ENCODE results near the gene GIMAP1. TPM values are rescaled to one million over a fixed set of nuclear protein-coding genes. Genes with fewer than 3 reads are reported as not detected.

Gene GIMAP1
- total RNA-seq, 2 donors from 2014 or later: 3.9 to 4.2 TPM

DNA sequence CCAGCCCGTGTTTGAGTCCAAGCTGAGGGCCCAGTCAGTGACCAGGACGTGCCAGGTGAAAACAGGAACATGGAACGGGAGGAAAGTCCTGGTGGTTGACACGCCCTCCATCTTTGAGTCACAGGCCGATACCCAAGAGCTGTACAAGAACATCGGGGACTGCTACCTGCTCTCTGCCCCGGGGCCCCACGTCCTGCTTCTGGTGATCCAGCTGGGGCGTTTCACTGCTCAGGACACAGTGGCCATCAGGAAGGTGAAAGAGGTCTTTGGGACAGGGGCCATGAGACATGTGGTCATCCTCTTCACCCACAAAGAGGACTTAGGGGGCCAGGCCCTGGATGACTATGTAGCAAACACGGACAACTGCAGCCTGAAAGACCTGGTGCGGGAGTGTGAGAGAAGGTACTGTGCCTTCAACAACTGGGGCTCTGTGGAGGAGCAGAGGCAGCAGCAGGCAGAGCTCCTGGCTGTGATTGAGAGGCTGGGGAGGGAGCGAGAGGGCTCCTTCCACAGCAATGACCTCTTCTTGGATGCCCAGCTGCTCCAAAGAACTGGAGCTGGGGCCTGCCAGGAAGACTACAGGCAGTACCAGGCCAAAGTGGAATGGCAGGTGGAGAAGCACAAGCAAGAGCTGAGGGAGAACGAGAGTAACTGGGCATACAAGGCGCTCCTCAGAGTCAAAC is 26.0 kb downstream of the GIMAP1 start:
- no peak overlapping the region for H3K4me3 ChIP-seq
- no peaks in the 10 kb centered on the region for H3K36me3 ChIP-seq
- DNase-seq (ENCODE audit: low spot score): no peak
- 92% methylated on average over 14 of the region's 14 CpGs for WGBS
- no peaks in the 10 kb centered on the region for H3K27me3 ChIP-seq (replicated peaks; ENCODE audit: insufficient read depth)
- intact Hi-C loops (cut with DNase I): no loop called here
- TF ChIP-seq CTCF (IDR thresholded peaks at IDR 0.05) (no peak), POLR2AphosphoS5 (IDR thresholded peaks at IDR 0.05) (no peak), POLR2A (IDR thresholded peaks at IDR 0.05) (no peak)
- H3K4me1 ChIP-seq (replicated peaks): no peaks in the 10 kb centered on the region
- H3K9me3 ChIP-seq: no peaks in the 10 kb centered on the region
- no peak overlapping the region for H3K27ac ChIP-seq

DNA sequence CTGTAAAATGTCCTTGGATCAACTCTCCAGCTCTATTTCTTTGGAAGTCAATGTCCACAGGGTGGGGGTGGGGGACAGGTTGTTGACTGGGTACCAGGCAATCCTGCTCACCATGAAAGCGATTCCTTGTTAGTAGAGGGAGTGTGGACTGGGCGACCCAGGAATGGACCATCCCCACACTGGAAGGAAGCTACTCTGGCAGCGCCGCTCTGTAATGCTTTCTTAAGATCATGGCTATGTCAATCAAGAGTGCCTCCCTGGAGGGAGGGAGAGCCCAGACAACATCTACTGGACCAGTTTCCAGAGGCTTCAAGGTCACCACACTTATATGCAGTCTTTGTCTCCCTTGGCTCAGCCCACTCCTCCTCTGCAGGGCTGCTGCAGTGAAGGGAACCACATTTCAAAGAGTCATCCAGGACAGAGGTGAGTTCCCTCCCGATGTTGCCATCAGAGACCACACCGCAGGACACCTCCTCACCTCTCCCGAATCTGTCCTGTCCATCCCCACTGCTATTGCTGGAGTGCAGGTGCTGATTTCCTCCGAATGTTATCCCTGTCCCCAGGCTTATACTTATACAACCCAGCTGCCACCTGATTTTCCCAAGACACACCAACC is 27.7 kb downstream of the GIMAP1 start:
- no peak for DNase-seq (ENCODE audit: low spot score)
- H3K4me1 ChIP-seq (replicated peaks): no peaks in the 10 kb centered on the region
- H3K4me3 ChIP-seq: no peak overlapping the region
- intact Hi-C loops (cut with DNase I): no loop called here
- H3K36me3 ChIP-seq: no peaks in the 10 kb centered on the region
- TF ChIP-seq CTCF (IDR thresholded peaks at IDR 0.05) (no peak), POLR2AphosphoS5 (IDR thresholded peaks at IDR 0.05) (no peak), POLR2A (IDR thresholded peaks at IDR 0.05) (no peak)
- H3K27ac ChIP-seq: no peak overlapping the region
- H3K9me3 ChIP-seq: no peaks in the 10 kb centered on the region
- no peaks in the 10 kb centered on the region for H3K27me3 ChIP-seq (replicated peaks; ENCODE audit: insufficient read depth)
- 87% methylated on average over 8 of the region's 8 CpGs for WGBS

GRCh38 chr7:150745086-150745485 is 28.7 kb downstream of the GIMAP1 start:
- H3K27me3 ChIP-seq (replicated peaks; ENCODE audit: insufficient read depth): no peaks in the 10 kb centered on the region
- 90% methylated on average over 5 of the region's 5 CpGs for WGBS
- H3K27ac ChIP-seq: no peak overlapping the region
- DNase-seq (ENCODE audit: low spot score): no peak
- intact Hi-C loops (cut with DNase I): no loop called here
- H3K4me3 ChIP-seq: no peak overlapping the region
- TF ChIP-seq CTCF (IDR thresholded peaks at IDR 0.05) (no peak), POLR2AphosphoS5 (IDR thresholded peaks at IDR 0.05) (no peak), POLR2A (IDR thresholded peaks at IDR 0.05) (no peak)
- H3K36me3 ChIP-seq: no peaks in the 10 kb centered on the region
- no peaks in the 10 kb centered on the region for H3K9me3 ChIP-seq
- H3K4me1 ChIP-seq (replicated peaks): no peaks in the 10 kb centered on the region

- TF ChIP-seq POLR2A (IDR thresholded peaks at IDR 0.05) (no peak), POLR2AphosphoS5 (IDR thresholded peaks at IDR 0.05) (no peak), CTCF (IDR thresholded peaks at IDR 0.05) (no peak)
- Histone ChIP-seq H3K4me3 (no peak overlapping the region), H3K4me1 (replicated peaks) (no peaks in the 10 kb centered on the region), H3K9me3 (no peaks in the 10 kb centered on the region), H3K27me3 (replicated peaks; ENCODE audit: insufficient read depth) (no peaks in the 10 kb centered on the region), H3K27ac (no peak overlapping the region), H3K36me3 (no peaks in the 10 kb centered on the region)
- DNase-seq (ENCODE audit: low spot score): no peak
- intact Hi-C loops (cut with DNase I): no loop called here
- WGBS: 63% methylated on average over 3 of the region's 3 CpGs
Measured at GRCh38 chr7:150745876-150746275, 29.5 kb downstream of the GIMAP1 start.

- WGBS: 78% methylated on average over 6 of the region's 6 CpGs
- intact Hi-C loops (cut with DNase I): no loop called here
Measured at GRCh38 chr7:150746921-150747320, 30.5 kb downstream of the GIMAP1 start.

More at GRCh38 chr7:150746921-150747320, 30.5 kb downstream of the GIMAP1 start:
- no peaks in the 10 kb centered on the region for H3K9me3 ChIP-seq
- H3K4me1 ChIP-seq (replicated peaks): no peaks in the 10 kb centered on the region
- no peaks in the 10 kb centered on the region for H3K36me3 ChIP-seq
- no peak overlapping the region for H3K27ac ChIP-seq
- H3K27me3 ChIP-seq (replicated peaks; ENCODE audit: insufficient read depth): no peaks in the 10 kb centered on the region
- H3K4me3 ChIP-seq: no peak overlapping the region
- DNase-seq (ENCODE audit: low spot score): no peak
- TF ChIP-seq CTCF (IDR thresholded peaks at IDR 0.05) (no peak), POLR2A (IDR thresholded peaks at IDR 0.05) (no peak), POLR2AphosphoS5 (IDR thresholded peaks at IDR 0.05) (no peak)

Measured in prostate gland (tissue), 2 donors.